DOHH2 (cell line): Measurements from ENCODE around the gene KLF16.

Experiments used
- H3F3A ChIP-seq: fragments of 200-600 bp; sonication (generic), shearing (Covaris generic); 2 replicates; pipeline ENCODE4 v1.6.0; 2016; ENCODE audit warnings: antibody characterized with exemption, mild to moderate bottlenecking; ENCODE audit not compliant: control insufficient read depth, insufficient read depth
- H3K27ac ChIP-seq: fragments of 200-600 bp; sonication (generic); 2 replicates; pipeline ENCODE4 v1.5.1; 2014; ENCODE audit warnings: low read depth, mild to moderate bottlenecking, low read length, moderate library complexity
- H3K27me3 ChIP-seq: fragments of 200-600 bp; sonication (generic); 2 replicates; pipeline ENCODE4 v1.6.1; 2014; ENCODE audit warnings: mild to moderate bottlenecking, low read length, mixed read lengths; ENCODE audit not compliant: control insufficient read depth
- H3K36me3 ChIP-seq: fragments of 200-600 bp; sonication (generic); 2 replicates; pipeline ENCODE4 v1.6.1; 2014; ENCODE audit warnings: mild to moderate bottlenecking, low read length, moderate library complexity, mixed read lengths; ENCODE audit not compliant: control insufficient read depth
- H3K4me1 ChIP-seq: fragments of 200-600 bp; sonication (generic); 2 replicates; pipeline ENCODE4 v1.6.1; 2014; ENCODE audit warnings: mild to moderate bottlenecking, low read length, mixed read lengths; ENCODE audit not compliant: control insufficient read depth
- H3K4me2 ChIP-seq: fragments of 200-600 bp; sonication (generic); 2 replicates; pipeline ENCODE4 v1.6.0; 2014; ENCODE audit warnings: mild to moderate bottlenecking, low read length, moderate library complexity
- H3K4me3 ChIP-seq: fragments of 200-600 bp; sonication (generic); 2 replicates; pipeline ENCODE4 v1.5.1; 2014; ENCODE audit warnings: mild to moderate bottlenecking, low read length, mixed read lengths
- H3K79me2 ChIP-seq: fragments of 200-600 bp; sonication (generic); 2 replicates; pipeline ENCODE4 v1.6.1; 2014; ENCODE audit warnings: mild to moderate bottlenecking, low read length, mixed read lengths; ENCODE audit not compliant: control insufficient read depth
- H3K9me2 ChIP-seq: fragments of 200-600 bp; sonication (generic); replicated peaks from 2 replicates; pipeline ENCODE4 v1.6.1; 2014; ENCODE audit warnings: mild to moderate bottlenecking, low read length, mixed read lengths; ENCODE audit not compliant: control insufficient read depth
- H3K9me3 ChIP-seq: fragments of 200-600 bp; sonication (generic); 2 replicates; pipeline ENCODE4 v1.6.1; 2014; ENCODE audit warnings: antibody characterized with exemption, low read length, mixed read lengths; ENCODE audit not compliant: control insufficient read depth, insufficient read depth
- H4K20me1 ChIP-seq: fragments of 200-600 bp; sonication (generic); 2 replicates; pipeline ENCODE4 v1.6.0; 2014; ENCODE audit warnings: low read depth, mild to moderate bottlenecking, antibody characterized with exemption, low read length, moderate library complexity; ENCODE audit not compliant: control insufficient read depth, insufficient read depth
- CTCF ChIP-seq: fragments of 200-600 bp; sonication (generic); IDR thresholded peaks from one replicate; pipeline ENCODE4 v1.5.1; 2014; ENCODE audit warnings: antibody characterized with exemption, mild to moderate bottlenecking, low read depth, low read length; ENCODE audit not compliant: poor library complexity, severe bottlenecking
- EZH2phosphoT487 ChIP-seq: fragments of 200-600 bp; sonication (generic); IDR thresholded peaks from 2 replicates; pipeline ENCODE4 v1.6.1; 2017; ENCODE audit warnings: borderline replicate concordance, mild to moderate bottlenecking, antibody characterized with exemption, low read length, moderate library complexity, mixed read lengths

Gene KLF16

GRCh38 chr19:1836458-1837221 lies 26.7 kb downstream of the KLF16 start:
- H3K9me3 ChIP-seq: no peaks in the 10 kb centered on the region
- TF ChIP-seq CTCF (no peak), EZH2phosphoT487 (no peak)
- no peaks in the 10 kb centered on the region for H3K9me2 ChIP-seq
- no peaks in the 10 kb centered on the region for H3F3A ChIP-seq
- H3K27ac ChIP-seq: no peak overlapping the region
- H3K4me2 ChIP-seq: no peak overlapping the region
- H3K4me3 ChIP-seq: no peak overlapping the region
- peaks cover 97% of the 10 kb centered on the region for H3K79me2 ChIP-seq
- H3K36me3 ChIP-seq: peaks cover 19% of the 10 kb centered on the region
- H3K27me3 ChIP-seq: no peaks in the 10 kb centered on the region
- H4K20me1 ChIP-seq: peaks cover 19% of the 10 kb centered on the region
- peaks cover 22% of the 10 kb centered on the region for H3K4me1 ChIP-seq

- Histone ChIP-seq H3K4me3 (no peak overlapping the region), H3F3A (no peaks in the 10 kb centered on the region; the same call in 1 of the 2 replicates), H3K79me2 (peaks cover 93% of the 10 kb centered on the region), H3K27ac (no peak overlapping the region), H3K9me2 (no peaks in the 10 kb centered on the region), H3K4me1 (no peaks in the 10 kb centered on the region), H3K9me3 (no peaks in the 10 kb centered on the region), H3K36me3 (peaks cover 25% of the 10 kb centered on the region), H3K4me2 (no peak overlapping the region), H3K27me3 (no peaks in the 10 kb centered on the region), H4K20me1 (peaks cover 13% of the 10 kb centered on the region)
- TF ChIP-seq CTCF: no peak
- no peak for TF ChIP-seq EZH2phosphoT487
These were observed 29.8 kb downstream of the KLF16 start for GRCh38 chr19:1833540-1833939.

- Histone ChIP-seq H3K79me2 (peaks cover 82% of the 10 kb centered on the region), H3K27me3 (no peaks in the 10 kb centered on the region), H3K27ac (no peak overlapping the region), H3K9me2 (no peaks in the 10 kb centered on the region), H4K20me1 (peaks cover 10% of the 10 kb centered on the region), H3F3A (no peaks in the 10 kb centered on the region; the same call in 1 of the 2 replicates), H3K36me3 (peaks cover 27% of the 10 kb centered on the region), H3K4me2 (no peak overlapping the region), H3K9me3 (no peaks in the 10 kb centered on the region), H3K4me3 (no peak overlapping the region), H3K4me1 (no peaks in the 10 kb centered on the region)
- no peak for TF ChIP-seq CTCF
- no peak for TF ChIP-seq EZH2phosphoT487
These were observed 31.2 kb downstream of the KLF16 start for GRCh38 chr19:1832046-1832663.
